Measurements from ENCODE around the gene GPX6.

DNA sequence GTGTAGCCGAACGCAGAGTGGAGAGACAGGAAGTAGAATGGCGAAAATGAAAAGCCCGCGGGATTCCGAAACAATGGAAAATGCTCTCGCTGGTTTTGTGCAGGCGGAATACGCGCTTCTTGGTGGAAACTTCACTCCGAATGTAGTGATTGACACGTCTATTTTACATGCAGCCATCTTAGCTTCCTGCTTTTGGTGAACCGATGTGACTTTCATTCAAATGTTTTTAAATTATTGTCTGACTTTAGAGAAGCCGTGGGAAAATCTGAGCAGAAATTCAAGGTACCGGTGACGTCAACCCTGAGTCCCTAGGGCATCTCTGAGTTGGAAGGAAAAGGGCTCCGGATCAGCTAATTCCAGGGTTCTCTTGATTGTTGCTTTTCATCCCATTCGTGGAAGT, 21.5 kb upstream of the GPX6 start:
- TF ChIP-seq, protein P1, sequence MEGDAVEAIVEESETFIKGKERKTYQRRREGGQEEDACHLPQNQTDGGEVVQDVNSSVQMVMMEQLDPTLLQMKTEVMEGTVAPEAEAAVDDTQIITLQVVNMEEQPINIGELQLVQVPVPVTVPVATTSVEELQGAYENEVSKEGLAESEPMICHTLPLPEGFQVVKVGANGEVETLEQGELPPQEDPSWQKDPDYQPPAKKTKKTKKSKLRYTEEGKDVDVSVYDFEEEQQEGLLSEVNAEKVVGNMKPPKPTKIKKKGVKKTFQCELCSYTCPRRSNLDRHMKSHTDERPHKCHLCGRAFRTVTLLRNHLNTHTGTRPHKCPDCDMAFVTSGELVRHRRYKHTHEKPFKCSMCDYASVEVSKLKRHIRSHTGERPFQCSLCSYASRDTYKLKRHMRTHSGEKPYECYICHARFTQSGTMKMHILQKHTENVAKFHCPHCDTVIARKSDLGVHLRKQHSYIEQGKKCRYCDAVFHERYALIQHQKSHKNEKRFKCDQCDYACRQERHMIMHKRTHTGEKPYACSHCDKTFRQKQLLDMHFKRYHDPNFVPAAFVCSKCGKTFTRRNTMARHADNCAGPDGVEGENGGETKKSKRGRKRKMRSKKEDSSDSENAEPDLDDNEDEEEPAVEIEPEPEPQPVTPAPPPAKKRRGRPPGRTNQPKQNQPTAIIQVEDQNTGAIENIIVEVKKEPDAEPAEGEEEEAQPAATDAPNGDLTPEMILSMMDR (IDR thresholded peaks at IDR 0.05), result no peak
- TF ChIP-seq ZFX (IDR thresholded peaks at IDR 0.05; ENCODE audit: borderline replicate concordance), result no peak
